A549 (cell line): ENCODE data around the gene CBARP. TPM values are rescaled to one million over a fixed set of nuclear protein-coding genes. Genes with fewer than 3 reads are reported as not detected.
A peak's percentile ranks its signal among the peaks of the same experiment; 100 is the strongest.

Experiments used
- ATAC-seq, 2 experiments: fragments of 200-7000 bp in 1 of 2; fragments of >200 bp in 1 of 2; cut with Nextera tagmentation in 1 of 2; cut with Tn5 transposase in 1 of 2; 3 replicates each; pipeline versions ENCODE4 v1.8.0 to v1.9.1; 2018 to 2020; ENCODE audit warnings: mild to moderate bottlenecking in 1 of 2, moderate library complexity in 1 of 2
- CTCF ChIA-PET: fragments of 300-600 bp; sonication (Branson Sonifier 250); formaldehyde crosslinking; extraction: SDS; loops from one replicate; lab custom pipeline; 2021; ENCODE audit warnings: antibody characterized with exemption, inconsistent platforms; lab: Yijun Ruan, JAX
- POLR2A ChIA-PET: fragments of 350-600 bp; formaldehyde crosslinking; extraction: SDS; loops from one replicate; lab custom pipeline; 2021; ENCODE audit warnings: antibody characterized with exemption, inconsistent platforms; lab: Yijun Ruan, JAX
- DNase-seq, 2 experiments: peaks; one replicate each; pipeline versions ENCODE4 v3.0.0 to v3.0.0-alpha.2; 2011 to 2016; ENCODE audit warnings: low read depth in 1 of 2, low spot score in 1 of 2
- FAIRE-seq: peaks from 2 replicates; lab custom pipeline; 2011; peaks lifted over from hg19 to GRCh38; lab: Jason Lieb, UNC
- H3K27ac ChIP-seq, 2 experiments: fragments of >200 bp; sonication (Bioruptor Twin); formaldehyde crosslinking; 3 replicates each; pipeline ENCODE4 v1.5.1; 2016 to 2017
- H3K4me1 ChIP-seq: fragments of >200 bp; sonication (Bioruptor Twin); formaldehyde crosslinking; 3 replicates; pipeline ENCODE4 v1.6.1; 2016
- H3K4me2 ChIP-seq: fragments of >200 bp; sonication (Bioruptor Twin); formaldehyde crosslinking; 3 replicates; pipeline ENCODE4 v1.6.1; 2016
- H3K4me3 ChIP-seq: fragments of >200 bp; sonication (Bioruptor Twin); formaldehyde crosslinking; 3 replicates; pipeline ENCODE4 v1.5.1; 2016
- H3K9me3 ChIP-seq: fragments of >200 bp; sonication (Bioruptor Twin); formaldehyde crosslinking; 3 replicates; pipeline ENCODE4 v1.6.1; 2016
- ATOH8 ChIP-seq: fragments of 250-450 bp; sonication (Bioruptor Pico); IDR thresholded peaks from 2 replicates; pipeline ENCODE4 v1.5.0; 2020; ENCODE audit warnings: low read depth, mild to moderate bottlenecking, moderate library complexity
- CBX2 ChIP-seq: fragments of 200-600 bp; sonication (generic); IDR thresholded peaks from 2 replicates; pipeline ENCODE4 v1.6.1; 2016; ENCODE audit warnings: low read depth, mild to moderate bottlenecking, borderline replicate concordance
- CBX8 ChIP-seq: fragments of 200-600 bp; sonication (generic); IDR thresholded peaks from 2 replicates; pipeline ENCODE4 v1.6.1; 2016
- CTCF ChIP-seq: fragments of >200 bp; sonication (Bioruptor Twin); formaldehyde crosslinking; IDR thresholded peaks from 3 replicates; pipeline ENCODE4 v1.5.1; 2016
- EHF ChIP-seq: fragments of 250-450 bp; sonication (Bioruptor Pico); IDR thresholded peaks from 2 replicates; pipeline ENCODE4 v1.5.0; 2020; ENCODE audit warnings: mild to moderate bottlenecking
- EHMT2 ChIP-seq: fragments of 200-600 bp; sonication (generic); IDR thresholded peaks from 2 replicates; pipeline ENCODE4 v1.6.1; 2016; ENCODE audit warnings: antibody characterized with exemption, low read depth, mild to moderate bottlenecking, moderate library complexity
- EP300 ChIP-seq, 2 experiments: fragments of >200 bp; sonication (Bioruptor Twin); formaldehyde crosslinking; IDR thresholded peaks; 2 replicates in 1 of 2; 3 replicates in 1 of 2; pipeline ENCODE4 v1.6.1; 2016 to 2017
- ESRRA ChIP-seq: fragments of 150-350 bp; IDR thresholded peaks from 2 replicates; pipeline ENCODE4 v1.6.1; 2014; ENCODE audit warnings: mild to moderate bottlenecking, low read length, borderline replicate concordance
- FOSL2 ChIP-seq, 2 experiments: fragments of 450-650 bp in 1 of 2; fragments of >200 bp in 1 of 2; sonication (Bioruptor Twin) in 1 of 2; formaldehyde crosslinking; IDR thresholded peaks; 2 replicates each; pipeline versions ENCODE4 v1.5.0 to v1.6.1; 2016 to 2020; ENCODE audit warnings: mild to moderate bottlenecking in 1 of 2, moderate library complexity in 1 of 2
- FOXS1 ChIP-seq: fragments of 250-450 bp; sonication (Bioruptor Pico); IDR thresholded peaks from 2 replicates; pipeline ENCODE4 v1.5.0; 2020; ENCODE audit warnings: mild to moderate bottlenecking, moderate library complexity
- HES2 ChIP-seq: fragments of >200 bp; sonication (Bioruptor Twin); formaldehyde crosslinking; IDR thresholded peaks from 2 replicates; pipeline ENCODE4 v1.6.1; 2016
- HOXA7 ChIP-seq: fragments of 250-450 bp; sonication (Bioruptor Pico); IDR thresholded peaks from 2 replicates; pipeline ENCODE4 v1.5.0; 2020; ENCODE audit warnings: mild to moderate bottlenecking, moderate library complexity
- HOXB5 ChIP-seq: fragments of 250-450 bp; sonication (Bioruptor Pico); IDR thresholded peaks from 2 replicates; pipeline ENCODE4 v1.5.0; 2020; ENCODE audit warnings: mild to moderate bottlenecking, moderate library complexity
- JUN ChIP-seq, 2 experiments: fragments of >200 bp; sonication (Bioruptor Twin); formaldehyde crosslinking; IDR thresholded peaks; 2 replicates in 1 of 2; 3 replicates in 1 of 2; pipeline ENCODE4 v1.6.1; 2016 to 2017
- JUNB ChIP-seq: fragments of >200 bp; sonication (Bioruptor Twin); formaldehyde crosslinking; IDR thresholded peaks from 2 replicates; pipeline ENCODE4 v1.6.1; 2016
- MAZ ChIP-seq: fragments of 150-350 bp; IDR thresholded peaks from 2 replicates; pipeline ENCODE4 v1.6.1; 2014; ENCODE audit warnings: antibody characterized with exemption, low read depth, low read length, borderline replicate concordance
- NFE2L2 ChIP-seq: fragments of 150-350 bp; conservative IDR thresholded peaks from 2 replicates; pipeline ENCODE4 v1.6.1; 2014; ENCODE audit warnings: low read length
- PBX3 ChIP-seq: IDR thresholded peaks from 2 replicates; pipeline ENCODE4 v1.6.1; 2012
- RAD21 ChIP-seq, 2 experiments: fragments of >200 bp in 1 of 2; sonication (Bioruptor Twin) in 1 of 2; formaldehyde crosslinking in 1 of 2; IDR thresholded peaks in 1 of 2; conservative IDR thresholded peaks in 1 of 2; 2 replicates in 1 of 2; 3 replicates in 1 of 2; pipeline ENCODE4 v1.6.1; 2012 to 2018; ENCODE audit warnings: inconsistent platforms in 1 of 2
- REST ChIP-seq: fragments of 200-600 bp; sonication (generic); IDR thresholded peaks from 2 replicates; pipeline ENCODE4 v1.6.1; 2016; ENCODE audit warnings: antibody characterized with exemption, mild to moderate bottlenecking, moderate library complexity
- SMC3 ChIP-seq: fragments of >200 bp; sonication (Bioruptor Twin); formaldehyde crosslinking; IDR thresholded peaks from 3 replicates; pipeline ENCODE4 v1.6.1; 2018; ENCODE audit warnings: inconsistent platforms
- SREBF2 ChIP-seq: fragments of 450-650 bp; IDR thresholded peaks from 2 replicates; pipeline ENCODE4 v1.6.1; 2014; ENCODE audit warnings: mild to moderate bottlenecking, moderate library complexity
- TFCP2L1 ChIP-seq: fragments of 250-450 bp; sonication (Bioruptor Pico); IDR thresholded peaks from 2 replicates; pipeline ENCODE4 v1.5.0; 2021; ENCODE audit warnings: mild to moderate bottlenecking
- ZNF302 ChIP-seq: fragments of 250-450 bp; sonication (Bioruptor Pico); IDR thresholded peaks from 2 replicates; pipeline ENCODE4 v1.9.0; 2021; ENCODE audit warnings: inconsistent platforms, mild to moderate bottlenecking, moderate library complexity
- ZSCAN20 ChIP-seq: fragments of 250-450 bp; sonication (Bioruptor Pico); IDR thresholded peaks from 2 replicates; pipeline ENCODE4 v1.8.0; 2022; ENCODE audit warnings: mild to moderate bottlenecking, moderate library complexity
- WGBS: methylation state at CpG from one replicate; pipeline ENCODE4 v1.1.6; 2017; ENCODE audit errors: missing lambda C conversion rate; 5-methylcytosine and 5-hydroxymethylcytosine counted together
- polyA plus RNA-seq, 4 experiments: library from polyadenylated mRNA; depleted of rRNA in 3 of 4; stranded (reverse); fragments of >200 nt; fragmentation: RNase III in 1 of 4; extraction: RNeasy Plus Mini Kit Qiagen cat#74134 plus additional on column Dnase treatment in 1 of 4; gene quantifications; 2 replicates in 3 of 4; 3 replicates in 1 of 4; pipeline ENCODE4 v1.2.3, GENCODE V29; 2011 to 2017
- TF ChIP-seq, protein P1 (sequence below): IDR thresholded peaks from 2 replicates; pipeline ENCODE4 v1.6.1; 2012; ENCODE audit warnings: low read depth, borderline replicate concordance

Gene CBARP
- polyA plus RNA-seq, 2 of the 4 experiments (the other 2 are of a cell fraction), result 0.19 to 2.0 TPM

- H3K4me1 ChIP-seq, result peaks cover 40% of the 10 kb centered on the region
Observed at GRCh38 chr19:1248786-1249297, 11.0 kb upstream of the CBARP start.

More at GRCh38 chr19:1248786-1249297, 11.0 kb upstream of the CBARP start:
- H3K4me3 ChIP-seq, result peak overlapping the region; percentile 97
- H3K9me3 ChIP-seq, result no peaks in the 10 kb centered on the region
- DNase-seq (peak in 1 of 2 experiments; percentile 84), ATAC-seq (peak; percentile 6 to 8), FAIRE-seq (no peak)
- H3K27ac ChIP-seq, result peak overlapping the region; percentile 93 to 100
- peak overlapping the region; percentile 84 for H3K4me2 ChIP-seq
- CTCF ChIA-PET, result interaction anchor here (1.0 kb wide), 1 partner anchor 18 kb away, joined by 8 read pairs; no protein-coding TSS in a partner anchor
- TF ChIP-seq ZNF302 (no peak), ESRRA (no peak), HES2 (no peak), CTCF (peak; percentile 73), JUNB (0 out of 2 replicates have a peak, but pooled peaks have one; percentile 12), SREBF2 (no peak), NFE2L2 (no peak), HOXA7 (CRISPR knock-in tag) (no peak), CBX2 (no peak), ZSCAN20 (no peak), MAZ (no peak), FOXS1 (CRISPR knock-in tag) (no peak), ATOH8 (CRISPR knock-in tag) (0 out of 2 replicates have a peak, but pooled peaks have one; percentile 4), HOXB5 (CRISPR knock-in tag) (no peak), EP300 (IDR thresholded peaks at IDR 0.05) (no peak), CBX8 (no peak), RAD21 (conservative IDR thresholded peaks at IDR 0.05 in 1 of 2, IDR thresholded peaks at IDR 0.05 in 1 of 2) (peak in 1 of 2 experiments; percentile 46; a peak in 2 of 5 replicates), EHMT2 (no peak), SMC3 (peak; percentile 37; the same call in 2 of the 3 replicates), PBX3 (no peak), REST (no peak), JUN (IDR thresholded peaks at IDR 0.05) (peak; percentile 13 to 14; a peak in 3 of 5 replicates), TFCP2L1 (CRISPR knock-in tag) (0 out of 2 replicates have a peak, but pooled peaks have one; percentile 55), EHF (CRISPR knock-in tag) (no peak), FOSL2 (IDR thresholded peaks at IDR 0.05) (peak; percentile 29; the same call in 1 of the 2 replicates), FOSL2 (CRISPR knock-in tag; IDR thresholded peaks at IDR 0.05) (peak; percentile 95)
- TF ChIP-seq, protein P1, sequence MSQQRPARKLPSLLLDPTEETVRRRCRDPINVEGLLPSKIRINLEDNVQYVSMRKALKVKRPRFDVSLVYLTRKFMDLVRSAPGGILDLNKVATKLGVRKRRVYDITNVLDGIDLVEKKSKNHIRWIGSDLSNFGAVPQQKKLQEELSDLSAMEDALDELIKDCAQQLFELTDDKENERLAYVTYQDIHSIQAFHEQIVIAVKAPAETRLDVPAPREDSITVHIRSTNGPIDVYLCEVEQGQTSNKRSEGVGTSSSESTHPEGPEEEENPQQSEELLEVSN, result no peak
- no CpG with 5 or more reads among the region's 74 CpGs for WGBS
- POLR2A ChIA-PET, result interaction anchor here (1.0 kb wide), 2 partner anchors 17 to 20 kb away, joined by 4 to 14 read pairs; no protein-coding TSS in a partner anchor
